Neuronal stem cell (in vitro differentiated cells): ENCODE measurements around the gene MEOX2.

Source experiments
- DNase-seq: peaks from one replicate; pipeline ENCODE4 v3.0.0-alpha.2; 2013; ENCODE audit warnings: low spot score
- H2AFZ ChIP-seq: one replicate; pipeline ENCODE4 v1.6.1; 2013; ENCODE audit warnings: mild to moderate bottlenecking, low read length, inconsistent platforms
- H2AK5ac ChIP-seq: 2 replicates; pipeline ENCODE4 v1.6.1; 2013; ENCODE audit warnings: low read depth, mild to moderate bottlenecking, inconsistent platforms, low read length, moderate library complexity, mixed read lengths
- H2BK120ac ChIP-seq: 2 replicates; pipeline ENCODE4 v1.6.1; 2013; ENCODE audit warnings: low read depth, mild to moderate bottlenecking, inconsistent platforms, low read length, moderate library complexity, mixed read lengths
- H2BK12ac ChIP-seq: one replicate; pipeline ENCODE4 v1.6.1; 2013; ENCODE audit warnings: low read length, inconsistent platforms
- H2BK15ac ChIP-seq: 2 replicates; pipeline ENCODE4 v1.6.1; 2013; ENCODE audit warnings: mild to moderate bottlenecking, low read length, inconsistent platforms, mixed read lengths
- H2BK5ac ChIP-seq: one replicate; pipeline ENCODE4 v1.6.1; 2013; ENCODE audit warnings: inconsistent platforms, mild to moderate bottlenecking, low read length, moderate library complexity
- H3K14ac ChIP-seq: one replicate; pipeline ENCODE4 v1.6.1; 2013; ENCODE audit warnings: low read length, inconsistent platforms
- H3K18ac ChIP-seq: 2 replicates; pipeline ENCODE4 v1.6.1; 2013; ENCODE audit warnings: low read length, inconsistent platforms
- H3K23ac ChIP-seq: 2 replicates; pipeline ENCODE4 v1.6.1; 2013; ENCODE audit warnings: low read depth, mild to moderate bottlenecking, mixed read lengths, low read length, inconsistent platforms; ENCODE audit not compliant: poor library complexity
- H3K27ac ChIP-seq: replicated peaks from 3 replicates; pipeline ENCODE4 v1.5.1; 2013; ENCODE audit warnings: low read length, inconsistent platforms
- H3K27me3 ChIP-seq, 3 experiments: 2 replicates each; pipeline ENCODE4 v1.6.1; 2013; ENCODE audit warnings: low read length in 3 of 3, mild to moderate bottlenecking in 2 of 3, inconsistent platforms in 1 of 3, low read depth in 1 of 3, mixed read lengths in 1 of 3, moderate library complexity in 1 of 3; ENCODE audit not compliant: control insufficient read depth in 3 of 3, insufficient read depth in 3 of 3
- H3K36me3 ChIP-seq, 2 donors: replicated peaks in 1 of 2; 2 replicates each; pipeline ENCODE4 v1.6.1; 2013; ENCODE audit warnings: low read length in 2 of 2; ENCODE audit not compliant: control insufficient read depth in 2 of 2, insufficient read depth in 2 of 2
- H3K4ac ChIP-seq: 2 replicates; pipeline ENCODE4 v1.6.1; 2013; ENCODE audit warnings: inconsistent platforms, mild to moderate bottlenecking, low read length, moderate library complexity
- H3K4me1 ChIP-seq, 2 donors: 1 replicate in 1 of 2; 2 replicates in 1 of 2; pipeline ENCODE4 v1.6.1; 2013; ENCODE audit warnings: low read length in 2 of 2, low read depth in 1 of 2; ENCODE audit not compliant: control insufficient read depth in 2 of 2, insufficient read depth in 1 of 2
- H3K4me2 ChIP-seq: one replicate; pipeline ENCODE4 v1.6.1; 2013; ENCODE audit warnings: mild to moderate bottlenecking, low read length, inconsistent platforms; ENCODE audit not compliant: insufficient read depth, poor library complexity, severe bottlenecking
- H3K4me3 ChIP-seq, 2 donors: 2 replicates each; pipeline ENCODE4 v1.5.1; 2013; ENCODE audit warnings: low read length in 2 of 2, mild to moderate bottlenecking in 2 of 2, inconsistent platforms in 1 of 2, moderate library complexity in 1 of 2
- H3K79me1 ChIP-seq: one replicate; pipeline ENCODE4 v1.6.1; 2013; ENCODE audit warnings: low read depth, mild to moderate bottlenecking, inconsistent platforms, low read length, moderate library complexity
- H3K9ac ChIP-seq: one replicate; pipeline ENCODE4 v1.6.1; 2013; ENCODE audit warnings: mild to moderate bottlenecking, low read depth, low read length, inconsistent platforms; ENCODE audit not compliant: poor library complexity
- H3K9me3 ChIP-seq, 2 donors: replicated peaks in 1 of 2; 2 replicates each; pipeline versions ENCODE3 to v1.6.1; 2013; ENCODE audit warnings: low read length in 2 of 2, mild to moderate bottlenecking in 2 of 2, inconsistent platforms in 1 of 2, low read depth in 1 of 2, mixed read lengths in 1 of 2, moderate library complexity in 1 of 2; ENCODE audit not compliant: control insufficient read depth in 2 of 2, insufficient read depth in 1 of 2
- H4K8ac ChIP-seq: one replicate; pipeline ENCODE4 v1.6.1; 2013; ENCODE audit warnings: low read depth, mild to moderate bottlenecking, inconsistent platforms, low read length, moderate library complexity
- H4K91ac ChIP-seq: one replicate; pipeline ENCODE4 v1.6.1; 2013; ENCODE audit warnings: low read length, low read depth, mild to moderate bottlenecking, inconsistent platforms; ENCODE audit not compliant: poor library complexity
- WGBS, 2 donors: extraction: QIAGEN DNeasy Blood & Tissue Kit; methylation state at CpG; one replicate each; pipeline ENCODE4 v1.1.7; 2013; ENCODE audit warnings: missing lambda C conversion rate in 2 of 2, mixed read lengths in 1 of 2; ENCODE audit not compliant: insufficient read length in 2 of 2, insufficient replicate concordance in 1 of 2; ENCODE audit errors: extremely low coverage in 2 of 2; 5-methylcytosine and 5-hydroxymethylcytosine counted together

The MEOX2 gene

DNA sequence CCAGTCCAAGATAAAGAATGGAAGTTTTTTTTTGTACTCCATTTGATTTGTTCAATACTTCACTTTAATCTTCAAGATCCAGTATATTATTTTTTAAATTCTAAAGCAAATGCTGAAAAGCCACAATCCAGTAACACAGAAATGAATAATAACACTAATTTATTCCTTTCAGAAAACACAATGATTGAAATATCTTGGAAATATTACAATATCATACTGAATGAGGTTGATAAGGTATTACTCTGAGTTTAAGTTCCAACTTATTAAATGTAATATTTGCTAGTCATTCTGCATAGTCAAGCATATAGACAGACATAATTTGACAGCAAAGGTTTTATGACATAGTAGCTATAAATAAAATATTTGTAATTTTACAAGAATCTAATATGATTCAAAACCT is 4.4 kb downstream of the MEOX2 start:
- no peak overlapping the region for H2AK5ac ChIP-seq
- H3K4ac ChIP-seq = no peak overlapping the region
- no peaks in the 10 kb centered on the region for H3K9me3 ChIP-seq
- no peak overlapping the region for H2BK5ac ChIP-seq
- no peak overlapping the region for H3K18ac ChIP-seq
- H3K9ac ChIP-seq = no peak overlapping the region
- DNase-seq = no peak
- H3K4me1 ChIP-seq = peaks cover 6 to 14% of the 10 kb centered on the region in 2 donors
- no peak overlapping the region for H3K14ac ChIP-seq
- no peaks in the 10 kb centered on the region for H3K79me1 ChIP-seq
- H2BK12ac ChIP-seq = no peak overlapping the region
- H3K4me2 ChIP-seq = no peak overlapping the region
- no peak overlapping the region for H2BK120ac ChIP-seq
- no peak overlapping the region for H2AFZ ChIP-seq
- H3K23ac ChIP-seq = no peak overlapping the region
- peaks cover 14 to 32% (median 21%) of the 10 kb centered on the region in 3 experiments for H3K27me3 ChIP-seq
- H2BK15ac ChIP-seq = no peak overlapping the region
- H3K4me3 ChIP-seq = no peak overlapping the region
- H4K91ac ChIP-seq = no peak overlapping the region
- no peak overlapping the region for H3K27ac ChIP-seq
- H4K8ac ChIP-seq = no peak overlapping the region
- H3K36me3 ChIP-seq = no peaks in the 10 kb centered on the region

- H3K9ac ChIP-seq = no peak overlapping the region
- H3K4me1 ChIP-seq = peaks cover 6 to 9% of the 10 kb centered on the region in 2 donors
These were observed 4.9 kb downstream of the MEOX2 start for GRCh38 chr7:15681631-15682030.

DNA sequence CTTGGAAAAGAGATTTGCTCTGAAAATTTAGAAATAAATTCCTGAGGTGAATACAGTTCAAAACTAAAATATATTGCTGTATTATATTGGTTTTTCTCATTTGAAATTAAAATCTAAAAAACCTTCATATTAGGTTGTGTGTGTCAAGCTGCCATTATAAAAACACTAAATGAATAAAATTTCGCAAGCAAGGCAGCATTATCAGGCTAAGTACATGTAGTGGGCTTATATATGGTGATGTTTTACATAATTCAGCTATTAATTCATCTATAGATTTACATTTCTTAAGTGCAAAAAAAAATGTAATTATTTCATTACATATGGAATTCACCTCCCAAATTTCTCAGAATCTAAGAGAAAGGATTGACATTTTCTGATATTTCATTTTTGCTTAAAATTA is 5.3 kb downstream of the MEOX2 start:
- H3K23ac ChIP-seq = no peak overlapping the region
- no peak overlapping the region for H3K27ac ChIP-seq
- no peak overlapping the region for H3K18ac ChIP-seq
- no peak overlapping the region for H4K8ac ChIP-seq
- H3K4me1 ChIP-seq = peaks cover 4 to 5% of the 10 kb centered on the region in 2 donors
- no peak overlapping the region for H2BK12ac ChIP-seq
- no peak overlapping the region for H2BK5ac ChIP-seq
- H2AFZ ChIP-seq = no peak overlapping the region
- H3K4me2 ChIP-seq = no peak overlapping the region
- no peak overlapping the region for H3K4ac ChIP-seq
- H3K36me3 ChIP-seq = no peaks in the 10 kb centered on the region
- no peak overlapping the region for H2BK120ac ChIP-seq
- WGBS, 2 donors = no CpG with 5 or more reads among the region's 1 CpG
- no peak overlapping the region for H3K14ac ChIP-seq
- no peak for DNase-seq
- H2BK15ac ChIP-seq = no peak overlapping the region
- no peak overlapping the region for H2AK5ac ChIP-seq
- H3K79me1 ChIP-seq = no peaks in the 10 kb centered on the region
- no peak overlapping the region for H4K91ac ChIP-seq
- no peak overlapping the region for H3K4me3 ChIP-seq
- no peak overlapping the region for H3K9ac ChIP-seq
- H3K27me3 ChIP-seq = peaks cover 7 to 23% (median 12%) of the 10 kb centered on the region in 3 experiments
- H3K9me3 ChIP-seq = no peaks in the 10 kb centered on the region

More at GRCh38 chr7:15681631-15682030, 4.9 kb downstream of the MEOX2 start:
- no CpG with 5 or more reads among the region's 2 CpGs for WGBS, 2 donors
- H2AFZ ChIP-seq = no peak overlapping the region
- H3K4me2 ChIP-seq = no peak overlapping the region
- no peak overlapping the region for H2AK5ac ChIP-seq
- no peaks in the 10 kb centered on the region for H3K9me3 ChIP-seq
- no peaks in the 10 kb centered on the region for H3K79me1 ChIP-seq
- H2BK15ac ChIP-seq = no peak overlapping the region
- H3K4ac ChIP-seq = no peak overlapping the region
- peaks cover 9 to 27% (median 17%) of the 10 kb centered on the region in 3 experiments for H3K27me3 ChIP-seq
- no peak overlapping the region for H3K4me3 ChIP-seq
- H2BK12ac ChIP-seq = no peak overlapping the region
- no peak overlapping the region for H4K91ac ChIP-seq
- H3K23ac ChIP-seq = no peak overlapping the region
- H2BK5ac ChIP-seq = no peak overlapping the region
- no peak overlapping the region for H2BK120ac ChIP-seq
- H3K27ac ChIP-seq = no peak overlapping the region
- H3K18ac ChIP-seq = no peak overlapping the region
- DNase-seq = no peak
- no peak overlapping the region for H4K8ac ChIP-seq
- no peak overlapping the region for H3K14ac ChIP-seq
- no peaks in the 10 kb centered on the region for H3K36me3 ChIP-seq

GRCh38 chr7:15680446-15680845 is 6.0 kb downstream of the MEOX2 start:
- Histone ChIP-seq H3K79me1 (no peaks in the 10 kb centered on the region), H4K8ac (no peak overlapping the region), H3K23ac (no peak overlapping the region), H2BK5ac (no peak overlapping the region), H2BK120ac (no peak overlapping the region), H3K27me3 (peaks cover 0 to 16% (median 5%) of the 10 kb centered on the region in 3 experiments), H2AFZ (no peak overlapping the region), H3K18ac (no peak overlapping the region), H3K4ac (no peak overlapping the region), H3K4me2 (no peak overlapping the region), H3K9me3 (no peaks in the 10 kb centered on the region), H3K4me1 (peaks cover under 1 to 2% of the 10 kb centered on the region in 2 donors), H3K27ac (no peak overlapping the region), H4K91ac (no peak overlapping the region), H3K4me3 (no peak overlapping the region), H2AK5ac (no peak overlapping the region), H3K14ac (no peak overlapping the region), H3K9ac (no peak overlapping the region), H2BK15ac (no peak overlapping the region), H3K36me3 (no peaks in the 10 kb centered on the region), H2BK12ac (no peak overlapping the region)
- no CpG with 5 or more reads among the region's 3 CpGs for WGBS, 2 donors
- no peak for DNase-seq
